OCI-LY7 (cell line): Measurements from ENCODE around the gene C16orf92.

Experiments
- EZH2phosphoT487 ChIP-seq: fragments of 200-600 bp; sonication (generic); IDR thresholded peaks from 2 replicates; pipeline ENCODE4 v1.6.1; 2018; ENCODE audit warnings: low read depth, borderline replicate concordance, mild to moderate bottlenecking, mixed run types, antibody characterized with exemption, low read length, moderate library complexity, mixed read lengths
- TF ChIP-seq, protein P1 (sequence below): fragments of 200-600 bp; sonication (generic); conservative IDR thresholded peaks from 2 replicates; pipeline ENCODE4 v1.5.1; 2014; ENCODE audit warnings: mild to moderate bottlenecking, antibody characterized with exemption, low read length, moderate library complexity, mixed read lengths

DNA sequence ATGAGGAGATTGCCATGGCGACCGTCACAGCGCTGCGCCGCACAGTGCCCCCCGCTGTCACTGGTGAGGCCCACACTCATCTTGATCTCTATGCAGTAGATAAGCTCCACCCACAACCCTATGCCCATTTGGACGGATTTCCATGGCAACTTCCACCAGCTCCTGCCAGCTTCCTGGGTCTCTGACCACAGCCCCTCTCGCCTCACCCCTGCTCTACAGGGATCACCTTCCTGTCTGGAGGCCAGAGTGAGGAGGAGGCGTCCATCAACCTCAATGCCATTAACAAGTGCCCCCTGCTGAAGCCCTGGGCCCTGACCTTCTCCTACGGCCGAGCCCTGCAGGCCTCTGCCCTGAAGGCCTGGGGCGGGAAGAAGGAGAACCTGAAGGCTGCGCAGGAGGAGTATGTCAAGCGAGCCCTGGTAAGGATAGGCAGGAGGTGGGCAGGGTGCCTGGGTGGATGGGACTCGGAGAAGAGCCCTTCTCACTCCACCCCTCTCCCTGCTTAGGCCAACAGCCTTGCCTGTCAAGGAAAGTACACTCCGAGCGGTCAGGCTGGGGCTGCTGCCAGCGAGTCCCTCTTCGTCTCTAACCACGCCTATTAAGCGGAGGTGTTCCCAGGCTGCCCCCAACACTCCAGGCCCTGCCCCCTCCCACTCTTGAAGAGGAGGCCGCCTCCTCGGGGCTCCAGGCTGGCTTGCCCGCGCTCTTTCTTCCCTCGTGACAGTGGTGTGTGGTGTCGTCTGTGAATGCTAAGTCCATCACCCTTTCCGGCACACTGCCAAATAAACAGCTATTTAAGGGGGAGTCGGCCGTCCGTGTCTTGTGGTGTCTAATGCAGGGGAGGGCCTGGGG is 46.8 kb downstream of the C16orf92 start:
- TF ChIP-seq, protein P1, sequence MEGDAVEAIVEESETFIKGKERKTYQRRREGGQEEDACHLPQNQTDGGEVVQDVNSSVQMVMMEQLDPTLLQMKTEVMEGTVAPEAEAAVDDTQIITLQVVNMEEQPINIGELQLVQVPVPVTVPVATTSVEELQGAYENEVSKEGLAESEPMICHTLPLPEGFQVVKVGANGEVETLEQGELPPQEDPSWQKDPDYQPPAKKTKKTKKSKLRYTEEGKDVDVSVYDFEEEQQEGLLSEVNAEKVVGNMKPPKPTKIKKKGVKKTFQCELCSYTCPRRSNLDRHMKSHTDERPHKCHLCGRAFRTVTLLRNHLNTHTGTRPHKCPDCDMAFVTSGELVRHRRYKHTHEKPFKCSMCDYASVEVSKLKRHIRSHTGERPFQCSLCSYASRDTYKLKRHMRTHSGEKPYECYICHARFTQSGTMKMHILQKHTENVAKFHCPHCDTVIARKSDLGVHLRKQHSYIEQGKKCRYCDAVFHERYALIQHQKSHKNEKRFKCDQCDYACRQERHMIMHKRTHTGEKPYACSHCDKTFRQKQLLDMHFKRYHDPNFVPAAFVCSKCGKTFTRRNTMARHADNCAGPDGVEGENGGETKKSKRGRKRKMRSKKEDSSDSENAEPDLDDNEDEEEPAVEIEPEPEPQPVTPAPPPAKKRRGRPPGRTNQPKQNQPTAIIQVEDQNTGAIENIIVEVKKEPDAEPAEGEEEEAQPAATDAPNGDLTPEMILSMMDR, result 0 out of 2 replicates have a peak, but pooled peaks have one; percentile 20
- TF ChIP-seq EZH2phosphoT487, result no peak
